Left lung (tissue), 10 donors: ENCODE measurements around the gene ZMYM4. TPM values are rescaled to one million over a fixed set of nuclear protein-coding genes. Genes with fewer than 3 reads are reported as not detected.
A peak's percentile ranks its signal among the peaks of the same experiment; 100 is the strongest.

ENCODE experiments used
- ATAC-seq: fragments of 200-7000 bp; cut with Tn5 transposase; one replicate; pipeline ENCODE4 v1.9.1; 2020; ENCODE audit warnings: moderate library complexity
- DNase-seq, 4 donors: peaks; one replicate each; pipeline ENCODE4 v3.0.0-alpha.2; 2013 to 2020
- H3K27ac ChIP-seq, 2 donors: fragments of 200-600 bp; sonication (generic) in 1 of 2; one replicate each; pipeline versions ENCODE4 v1.5.0 to v1.8.0; 2020 to 2021
- H3K27me3 ChIP-seq, 2 donors: fragments of 200-600 bp; sonication (generic) in 1 of 2; one replicate each; pipeline versions ENCODE4 v1.5.0 to v1.8.0; 2020 to 2021
- H3K36me3 ChIP-seq, 2 donors: fragments of 200-600 bp; sonication (generic) in 1 of 2; one replicate each; pipeline versions ENCODE4 v1.5.0 to v1.8.0; 2020 to 2021
- H3K4me1 ChIP-seq, 2 donors: fragments of 200-600 bp; one replicate each; pipeline ENCODE4 v1.8.0; 2021
- H3K4me3 ChIP-seq, 2 donors: fragments of 200-600 bp; sonication (generic) in 1 of 2; one replicate each; pipeline versions ENCODE4 v1.5.0 to v1.8.0; 2020 to 2021; ENCODE audit warnings: mild to moderate bottlenecking in 1 of 2
- H3K9me3 ChIP-seq, 2 donors: fragments of 200-600 bp; sonication (generic) in 1 of 2; one replicate each; pipeline versions ENCODE4 v1.5.0 to v1.8.0; 2020 to 2021
- CTCF ChIP-seq, 2 donors: fragments of 200-600 bp; sonication (generic) in 1 of 2; IDR thresholded peaks; one replicate each; pipeline versions ENCODE4 v1.5.0 to v1.8.0; 2021; ENCODE audit warnings: antibody characterized with exemption in 2 of 2
- intact Hi-C, 2 donors: fragments of 100-400 bp; cut with DNase I; formaldehyde crosslinking; loops; one replicate each; pipeline versions ENCODE4 v1.11.2 to v1.14.2; 2022
- polyA plus RNA-seq, 6 donors: library from polyadenylated mRNA; unstranded; fragments of 120-200 nt; gene quantifications; one replicate each; pipeline ENCODE4 v1.2.1, GENCODE V29; 2013; ENCODE audit not compliant: insufficient read length in 6 of 6
- total RNA-seq, 2 donors: library from RNA; stranded (reverse); fragmentation: NEBNext Ultra II Directional; extraction: Animal tissue kit (Norgen Biotek cat#: 25700); gene quantifications; one replicate each; pipeline ENCODE4 v1.2.1, GENCODE V29; 2021
- donor health status: DM: no; HTN: yes; CAD: no.
- donor health status: DM: no; HTN: no; CAD: no.

Gene ZMYM4
- total and polyA plus RNA-seq, 8 donors: 47.7 to 75.4 (median 68.3) TPM

GRCh38 chr1:35264871-35265270, 3.6 kb upstream of the ZMYM4 start:
- Histone ChIP-seq H3K4me3 (no peak overlapping the region), H3K27me3 (no peaks in the 10 kb centered on the region), H3K27ac (peak overlapping the region; percentile 61 to 69), H3K36me3 (no peaks in the 10 kb centered on the region), H3K9me3 (no peaks in the 10 kb centered on the region), H3K4me1 (peaks cover 0 to 16% of the 10 kb centered on the region in 2 donors)
- no peak for TF ChIP-seq CTCF (IDR thresholded peaks at IDR 0.05)
- ATAC-seq (peak; percentile 67), DNase-seq (peak in 1 of 4 donors; percentile 27)
- intact Hi-C loops: no loop called here

DNA sequence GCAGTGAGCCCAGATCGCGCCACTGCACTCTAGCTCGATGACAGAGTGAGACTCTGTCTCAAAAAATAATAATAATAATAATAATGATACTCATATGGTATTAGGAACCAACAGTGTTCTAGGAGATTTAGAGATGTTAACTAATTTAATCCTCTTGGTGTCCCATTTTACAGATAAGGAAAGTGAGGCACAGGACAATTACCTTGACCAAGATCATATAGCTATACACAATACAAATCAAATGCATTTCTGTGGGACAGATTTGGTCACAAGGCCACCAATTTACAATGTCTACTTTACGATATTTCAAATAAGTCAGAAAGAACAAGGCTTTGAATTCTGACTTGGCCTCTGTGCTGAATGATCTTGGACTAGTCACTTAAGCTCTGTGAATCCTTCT, 2.2 kb upstream of the ZMYM4 start:
- Histone ChIP-seq H3K9me3 (no peaks in the 10 kb centered on the region), H3K27me3 (no peaks in the 10 kb centered on the region), H3K4me1 (peaks cover 0 to 25% of the 10 kb centered on the region in 2 donors), H3K27ac (no peak overlapping the region), H3K4me3 (no peak overlapping the region), H3K36me3 (no peaks in the 10 kb centered on the region)
- no peak for DNase-seq
- intact Hi-C loops: no loop called here
- no peak for ATAC-seq
- TF ChIP-seq CTCF (IDR thresholded peaks at IDR 0.05): no peak

- ATAC-seq (peak; percentile 4), DNase-seq (peak in 2 of 4 donors; percentile 10 to 13)
- peaks cover 0 to 25% of the 10 kb centered on the region in 2 donors for H3K4me1 ChIP-seq
- H3K9me3 ChIP-seq: no peaks in the 10 kb centered on the region
- peak overlapping the region; percentile 72 to 76 for H3K4me3 ChIP-seq
- no peak for TF ChIP-seq CTCF (IDR thresholded peaks at IDR 0.05)
- no peaks in the 10 kb centered on the region for H3K27me3 ChIP-seq
- intact Hi-C loops: no loop called here
- no peaks in the 10 kb centered on the region for H3K36me3 ChIP-seq
- peak overlapping the region; percentile 82 to 87 for H3K27ac ChIP-seq
Observed at GRCh38 chr1:35269201-35269988, 886 bp downstream of the ZMYM4 start.

- Histone ChIP-seq H3K36me3 (no peaks in the 10 kb centered on the region), H3K9me3 (no peaks in the 10 kb centered on the region), H3K4me1 (peaks cover 0 to 19% of the 10 kb centered on the region in 2 donors), H3K4me3 (peak overlapping the region; percentile 72 to 76), H3K27me3 (no peaks in the 10 kb centered on the region), H3K27ac (peak overlapping the region in 1 of 2 donors; percentile 82)
- ATAC-seq: no peak
- no peak for TF ChIP-seq CTCF (IDR thresholded peaks at IDR 0.05)
- intact Hi-C loops: no loop called here
- no peak for DNase-seq
Observed at GRCh38 chr1:35269989-35270289, 1.4 kb downstream of the ZMYM4 start.

GRCh38 chr1:35270836-35271235, 2.3 kb downstream of the ZMYM4 start:
- intact Hi-C loops: no loop called here
- H3K4me3 ChIP-seq: no peak overlapping the region
- no peak for DNase-seq
- H3K27ac ChIP-seq: no peak overlapping the region
- no peaks in the 10 kb centered on the region for H3K9me3 ChIP-seq
- no peak for TF ChIP-seq CTCF (IDR thresholded peaks at IDR 0.05)
- peaks cover 0 to 14% of the 10 kb centered on the region in 2 donors for H3K4me1 ChIP-seq
- no peak for ATAC-seq
- no peaks in the 10 kb centered on the region for H3K27me3 ChIP-seq
- no peaks in the 10 kb centered on the region for H3K36me3 ChIP-seq
